ENCODE data around the gene NCOA5.

NCOA5 gene

GRCh38 chr20:46058599-46059281 lies 31.0 kb downstream of the NCOA5 start:
- DNase-seq = no peak

GRCh38 chr20:46057856-46058598 lies 31.7 kb downstream of the NCOA5 start:
- DNase-seq = peak; percentile 9 to 37

- DNase-seq = no peak
Measured at GRCh38 chr20:46056970-46057855, 32.5 kb downstream of the NCOA5 start.

GRCh38 chr20:46056027-46056833 lies 33.5 kb downstream of the NCOA5 start:
- no peak for DNase-seq

- DNase-seq = no peak
Measured at GRCh38 chr20:46055269-46055668, 34.5 kb downstream of the NCOA5 start.

- DNase-seq = no peak
Measured at GRCh38 chr20:46054606-46055005, 35.2 kb downstream of the NCOA5 start.

GRCh38 chr20:46053416-46053815 lies 36.3 kb downstream of the NCOA5 start:
- no peak for DNase-seq

GRCh38 chr20:46051556-46052308 lies 38.0 kb downstream of the NCOA5 start:
- no peak for DNase-seq

- no peak for DNase-seq
Measured at GRCh38 chr20:46050885-46051284, 38.9 kb downstream of the NCOA5 start.

- no peak for DNase-seq
Measured at GRCh38 chr20:46050444-46050843, 39.3 kb downstream of the NCOA5 start.

GRCh38 chr20:46049815-46050214 lies 39.9 kb downstream of the NCOA5 start:
- DNase-seq = no peak

GRCh38 chr20:46049190-46049589 lies 40.6 kb downstream of the NCOA5 start:
- DNase-seq = no peak

- DNase-seq = no peak
Measured at GRCh38 chr20:46047821-46048220, 41.9 kb downstream of the NCOA5 start.

GRCh38 chr20:46046588-46047310 lies 43.0 kb downstream of the NCOA5 start:
- DNase-seq = no peak

GRCh38 chr20:46044896-46045295 lies 44.9 kb downstream of the NCOA5 start:
- DNase-seq = no peak

GRCh38 chr20:46043556-46043955 lies 46.2 kb downstream of the NCOA5 start:
- no peak for DNase-seq

- DNase-seq = no peak
Measured at GRCh38 chr20:46040902-46041535, 48.7 kb downstream of the NCOA5 start.

GRCh38 chr20:46037036-46037435 lies 52.7 kb downstream of the NCOA5 start:
- no peak for DNase-seq

- no peak for DNase-seq
Measured at GRCh38 chr20:46036370-46036769, 53.4 kb downstream of the NCOA5 start.

- DNase-seq = no peak
Measured at GRCh38 chr20:46035713-46036112, 54.0 kb downstream of the NCOA5 start.

- DNase-seq = no peak
Measured at GRCh38 chr20:46035253-46035652, 54.5 kb downstream of the NCOA5 start.
